H1 (cell line): Measurements from ENCODE around the gene SPTBN4. TPM values are rescaled to one million over a fixed set of nuclear protein-coding genes. Genes with fewer than 3 reads are reported as not detected.

Experiments
- ASH2L ChIP-seq: fragments of 200-600, 300-600 bp; sonication (generic); IDR thresholded peaks from one replicate; pipeline ENCODE4 v1.7.1; 2017; ENCODE audit warnings: low read length
- ATF3 ChIP-seq: IDR thresholded peaks from 2 replicates; pipeline ENCODE4 v1.6.1; 2011; ENCODE audit warnings: low read depth, mild to moderate bottlenecking, low read length; ENCODE audit not compliant: insufficient read depth
- BCL11A ChIP-seq, 2 experiments: IDR thresholded peaks; one replicate each; pipeline ENCODE4 v1.6.1; 2011; ENCODE audit warnings: low read depth in 2 of 2, low read length in 2 of 2, mild to moderate bottlenecking in 2 of 2
- CHD1 ChIP-seq: IDR thresholded peaks from 2 replicates; pipeline ENCODE4 v1.6.1; 2012; ENCODE audit warnings: low read depth, low read length, improper control_type of control experiment
- CHD2 ChIP-seq: IDR thresholded peaks from 2 replicates; pipeline ENCODE4 v1.6.1; 2012; ENCODE audit warnings: low read length, improper control_type of control experiment
- CREB1 ChIP-seq: IDR thresholded peaks from 2 replicates; pipeline ENCODE4 v1.6.1; 2012; ENCODE audit warnings: inconsistent platforms
- CTBP2 ChIP-seq: IDR thresholded peaks from 2 replicates; pipeline ENCODE4 v1.7.0; 2011; ENCODE audit warnings: borderline replicate concordance, mild to moderate bottlenecking, moderate library complexity, mixed read lengths, low read length; ENCODE audit not compliant: insufficient read depth, insufficient read length
- RAD21 ChIP-seq, 2 experiments: IDR thresholded peaks in 1 of 2; conservative IDR thresholded peaks in 1 of 2; 2 replicates each; pipeline ENCODE4 v1.6.1; 2011; ENCODE audit warnings: low read depth in 2 of 2, low read length in 2 of 2, improper control_type of control experiment in 1 of 2, inconsistent platforms in 1 of 2, mild to moderate bottlenecking in 1 of 2, moderate library complexity in 1 of 2
- RBBP5 ChIP-seq: IDR thresholded peaks from 2 replicates; pipeline ENCODE4 v1.7.1; 2012; ENCODE audit warnings: low read depth, mild to moderate bottlenecking, inconsistent platforms, low read length, moderate library complexity, borderline replicate concordance
- RFX5 ChIP-seq: IDR thresholded peaks from 2 replicates; pipeline ENCODE4 v1.6.1; 2011; ENCODE audit warnings: low read depth, low read length, improper control_type of control experiment, borderline replicate concordance
- SIN3A ChIP-seq, 2 experiments: IDR thresholded peaks in 1 of 2; conservative IDR thresholded peaks in 1 of 2; 2 replicates each; pipeline ENCODE4 v1.6.1; 2011 to 2012; ENCODE audit warnings: low read length in 2 of 2, improper control_type of control experiment in 1 of 2, low read depth in 1 of 2, mild to moderate bottlenecking in 1 of 2
- SP1 ChIP-seq: IDR thresholded peaks from 2 replicates; pipeline ENCODE4 v1.6.1; 2011; ENCODE audit warnings: low read depth, low read length
- SP4 ChIP-seq: IDR thresholded peaks from 2 replicates; pipeline ENCODE4 v1.6.1; 2012; ENCODE audit warnings: low read length, inconsistent platforms
- TBP ChIP-seq: IDR thresholded peaks from 2 replicates; pipeline ENCODE4 v1.6.1; 2011; ENCODE audit warnings: low read depth, low read length, improper control_type of control experiment
- TCF12 ChIP-seq: IDR thresholded peaks from 2 replicates; pipeline ENCODE4 v1.6.1; 2011; ENCODE audit warnings: low read depth, mild to moderate bottlenecking, low read length
- YY1 ChIP-seq: IDR thresholded peaks from 2 replicates; pipeline ENCODE4 v1.6.1; 2011; ENCODE audit warnings: low read depth, mild to moderate bottlenecking, low read length
- polyA plus RNA-seq, 7 experiments: library from polyadenylated mRNA; depleted of rRNA in 3 of 7; stranded (reverse) in 5 of 7; unstranded in 2 of 7; fragments of >200 nt in 5 of 7; fragments of 200-250 nt in 2 of 7; gene quantifications; 1 replicate in 5 of 7; 2 replicates in 1 of 7; 4 replicates in 1 of 7; pipeline versions ENCODE4 v1.2.1 to v1.2.3, GENCODE V29; 2011 to 2013; ENCODE audit warnings: missing spikeins in 2 of 7, mixed read lengths in 2 of 7
- total RNA-seq: library from RNA; stranded (reverse); fragmentation: NEBNext Ultra II Directional; extraction: Animal tissue kit (Norgen Biotek cat#: 25700); gene quantifications from 2 replicates; pipeline ENCODE4 v1.2.1, GENCODE V29; 2021
- TF ChIP-seq, protein P1 (sequence below), 3 experiments: IDR thresholded peaks; 1 replicate in 2 of 3; 2 replicates in 1 of 3; pipeline versions ENCODE4 v1.5.1 to v1.6.1; 2011; ENCODE audit warnings: low read length in 3 of 3, mild to moderate bottlenecking in 3 of 3, inconsistent platforms in 2 of 3, low read depth in 1 of 3, moderate library complexity in 1 of 3; ENCODE audit not compliant: insufficient read depth in 1 of 3; ENCODE audit errors: control extremely low read depth in 1 of 3
- TF ChIP-seq, protein P2 (sequence below): IDR thresholded peaks from 2 replicates; pipeline ENCODE4 v1.6.1; 2012; ENCODE audit warnings: low read length, inconsistent platforms

The SPTBN4 gene
- total and polyA plus RNA-seq, 2 of the 8 experiments (the other 6 are each of a cell fraction or from before 2014, with no cell fraction given) = 1.9 to 3.0 TPM

DNA sequence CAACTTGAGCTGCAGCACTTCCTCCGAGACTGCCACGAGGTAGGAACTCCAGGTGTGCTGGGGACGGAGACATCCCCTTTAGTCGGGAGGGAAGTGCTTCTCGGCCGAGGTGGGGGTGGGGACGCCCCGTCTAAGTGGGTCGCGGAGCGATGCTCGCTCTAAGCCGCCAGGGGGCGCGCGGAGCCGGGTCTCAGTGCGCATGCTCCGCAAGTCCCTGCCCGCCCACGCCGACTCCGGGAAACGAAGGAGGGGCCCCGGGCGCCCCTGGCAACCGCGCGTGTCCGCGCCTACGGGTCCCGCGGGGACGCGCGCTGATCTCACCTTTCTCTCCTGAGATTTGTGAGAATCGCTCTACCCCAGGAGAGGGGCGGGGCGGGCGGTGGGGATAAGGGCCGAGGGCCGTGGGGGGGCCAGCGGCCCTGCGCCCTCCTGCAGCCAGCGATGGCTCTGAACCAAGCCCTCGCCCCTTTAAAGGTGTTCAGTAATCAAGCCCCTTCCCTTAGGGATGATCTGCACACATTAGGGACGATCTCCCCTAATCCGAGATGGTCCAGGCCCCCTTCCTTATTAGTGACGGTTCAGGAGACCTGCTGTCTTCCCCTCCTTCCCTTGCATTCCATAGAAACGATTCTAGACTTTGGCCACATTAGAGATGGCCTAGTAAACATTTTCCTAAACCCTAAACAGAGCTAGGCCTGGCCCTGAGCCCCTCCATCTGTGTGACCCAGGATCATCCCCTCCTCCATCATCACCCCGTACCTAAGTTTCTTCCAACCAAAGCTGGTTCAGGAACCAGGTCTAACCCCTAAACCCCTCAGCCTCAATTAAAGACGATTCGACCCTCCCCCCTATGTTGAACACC, 62.5 kb downstream of the SPTBN4 start (continued):
- TF ChIP-seq, protein P1, sequence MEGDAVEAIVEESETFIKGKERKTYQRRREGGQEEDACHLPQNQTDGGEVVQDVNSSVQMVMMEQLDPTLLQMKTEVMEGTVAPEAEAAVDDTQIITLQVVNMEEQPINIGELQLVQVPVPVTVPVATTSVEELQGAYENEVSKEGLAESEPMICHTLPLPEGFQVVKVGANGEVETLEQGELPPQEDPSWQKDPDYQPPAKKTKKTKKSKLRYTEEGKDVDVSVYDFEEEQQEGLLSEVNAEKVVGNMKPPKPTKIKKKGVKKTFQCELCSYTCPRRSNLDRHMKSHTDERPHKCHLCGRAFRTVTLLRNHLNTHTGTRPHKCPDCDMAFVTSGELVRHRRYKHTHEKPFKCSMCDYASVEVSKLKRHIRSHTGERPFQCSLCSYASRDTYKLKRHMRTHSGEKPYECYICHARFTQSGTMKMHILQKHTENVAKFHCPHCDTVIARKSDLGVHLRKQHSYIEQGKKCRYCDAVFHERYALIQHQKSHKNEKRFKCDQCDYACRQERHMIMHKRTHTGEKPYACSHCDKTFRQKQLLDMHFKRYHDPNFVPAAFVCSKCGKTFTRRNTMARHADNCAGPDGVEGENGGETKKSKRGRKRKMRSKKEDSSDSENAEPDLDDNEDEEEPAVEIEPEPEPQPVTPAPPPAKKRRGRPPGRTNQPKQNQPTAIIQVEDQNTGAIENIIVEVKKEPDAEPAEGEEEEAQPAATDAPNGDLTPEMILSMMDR (IDR thresholded peaks at IDR 0.05; ENCODE audit: control extremely low read depth in 1 of 3, insufficient read depth in 1 of 3, low read depth in 1 of 3, low read length in 3 of 3) = peak; percentile 87 to 96 (median 93)
- peak; percentile 35 to 39; a peak in 2 of 4 replicates for TF ChIP-seq RAD21 (IDR thresholded peaks at IDR 0.05 in 1 of 2, conservative IDR thresholded peaks at IDR 0.05 in 1 of 2; ENCODE audit: low read depth in 2 of 2, low read length in 2 of 2)
- peak; percentile 56; the same call in 1 of the 2 replicates for TF ChIP-seq YY1
- peak; percentile 42; the same call in 1 of the 2 replicates for TF ChIP-seq RBBP5
- peak; percentile 75 for TF ChIP-seq CTBP2
- TF ChIP-seq ATF3 = peak; percentile 68
- TF ChIP-seq CHD2 = no peak; the same call in 1 of the 2 replicates
- TF ChIP-seq CREB1 = peak; percentile 46; the same call in 1 of the 2 replicates
- TF ChIP-seq, protein P2, sequence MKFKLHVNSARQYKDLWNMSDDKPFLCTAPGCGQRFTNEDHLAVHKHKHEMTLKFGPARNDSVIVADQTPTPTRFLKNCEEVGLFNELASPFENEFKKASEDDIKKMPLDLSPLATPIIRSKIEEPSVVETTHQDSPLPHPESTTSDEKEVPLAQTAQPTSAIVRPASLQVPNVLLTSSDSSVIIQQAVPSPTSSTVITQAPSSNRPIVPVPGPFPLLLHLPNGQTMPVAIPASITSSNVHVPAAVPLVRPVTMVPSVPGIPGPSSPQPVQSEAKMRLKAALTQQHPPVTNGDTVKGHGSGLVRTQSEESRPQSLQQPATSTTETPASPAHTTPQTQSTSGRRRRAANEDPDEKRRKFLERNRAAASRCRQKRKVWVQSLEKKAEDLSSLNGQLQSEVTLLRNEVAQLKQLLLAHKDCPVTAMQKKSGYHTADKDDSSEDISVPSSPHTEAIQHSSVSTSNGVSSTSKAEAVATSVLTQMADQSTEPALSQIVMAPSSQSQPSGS = no peak
- TF ChIP-seq TBP = peak; percentile 26; the same call in 1 of the 2 replicates
- TF ChIP-seq SIN3A (conservative IDR thresholded peaks at IDR 0.05 in 1 of 2, IDR thresholded peaks at IDR 0.05 in 1 of 2; ENCODE audit: low read depth in 1 of 2, low read length in 2 of 2) = 0 out of 4 replicates have a peak, but pooled peaks of 1 of the 2 experiments have one; percentile 41
- peak; percentile 59; the same call in 1 of the 2 replicates for TF ChIP-seq SP1
- TF ChIP-seq ASH2L = peak; percentile 58
- TF ChIP-seq CHD1 = no peak
- TF ChIP-seq RFX5 = peak; percentile 19; the same call in 1 of the 2 replicates
- TF ChIP-seq SP4 = peak; percentile 72; the same call in 1 of the 2 replicates
- 0 out of 2 replicates have a peak, but pooled peaks have one; percentile 8 for TF ChIP-seq TCF12
- TF ChIP-seq BCL11A (IDR thresholded peaks at IDR 0.05; ENCODE audit: low read depth in 2 of 2, low read length in 2 of 2) = no peak
